H1 (cell line): ENCODE measurements around the gene TMEM150B. TPM values are rescaled to one million over a fixed set of nuclear protein-coding genes. Genes with fewer than 3 reads are reported as not detected.

ENCODE experiments used
- CTCF ChIA-PET: fragments of 300-600 bp; sonication (Branson Sonifier 250); formaldehyde crosslinking; loops from one replicate; lab custom pipeline; 2021; ENCODE audit not compliant: partially characterized antibody; lab: Charles Lee
- POLR2A ChIA-PET: fragments of 300-600 bp; sonication (Branson Sonifier 250); formaldehyde crosslinking; loops from one replicate; lab custom pipeline; 2021; ENCODE audit warnings: inconsistent platforms; ENCODE audit not compliant: partially characterized antibody; lab: Charles Lee
- DNase-seq, 2 experiments: peaks; one replicate each; pipeline versions ENCODE4 v3.0.0 to v3.0.0-alpha.2; 2010 to 2022; ENCODE audit warnings: low spot score in 2 of 2, low read depth in 1 of 2, mixed read lengths in 1 of 2
- FAIRE-seq: peaks from 2 replicates; lab custom pipeline; 2011; peaks lifted over from hg19 to GRCh38; lab: Jason Lieb, UNC
- H2AFZ ChIP-seq: 2 replicates; pipeline ENCODE4 v1.8.1; 2012; ENCODE audit warnings: low read length, inconsistent platforms
- H2AK5ac ChIP-seq: 2 replicates; pipeline ENCODE4 v1.6.1; 2013; ENCODE audit warnings: low read depth, low read length
- H2BK120ac ChIP-seq: replicated peaks from 2 replicates; pipeline ENCODE3; 2013; ENCODE audit warnings: low read depth, low read length, inconsistent platforms
- H2BK12ac ChIP-seq: 2 replicates; pipeline ENCODE4 v1.6.1; 2013; ENCODE audit warnings: low read depth, low read length
- H2BK15ac ChIP-seq: 2 replicates; pipeline ENCODE4 v1.6.1; 2013; ENCODE audit warnings: low read length
- H2BK20ac ChIP-seq: 2 replicates; pipeline ENCODE4 v1.6.1; 2013; ENCODE audit warnings: low read length
- H2BK5ac ChIP-seq: 2 replicates; pipeline ENCODE4 v1.6.1; 2013; ENCODE audit warnings: low read depth, low read length
- H3K14ac ChIP-seq: 2 replicates; pipeline ENCODE4 v1.6.1; 2013; ENCODE audit warnings: inconsistent platforms; ENCODE audit not compliant: insufficient read length
- H3K18ac ChIP-seq: 2 replicates; pipeline ENCODE4 v1.6.1; 2013; ENCODE audit warnings: low read length; ENCODE audit errors: extremely low read depth
- H3K23ac ChIP-seq: 2 replicates; pipeline ENCODE4 v1.6.1; 2013; ENCODE audit warnings: inconsistent platforms; ENCODE audit not compliant: insufficient read length
- H3K23me2 ChIP-seq: 2 replicates; pipeline ENCODE4 v1.6.1; 2013; ENCODE audit warnings: low read depth, low read length
- H3K27ac ChIP-seq: 2 replicates; pipeline ENCODE4 v1.6.1; 2011; ENCODE audit warnings: low read depth, low read length, inconsistent platforms
- H3K27me3 ChIP-seq, 4 experiments: replicated peaks in 1 of 4; 1 replicate in 1 of 4; 2 replicates in 3 of 4; pipeline versions ENCODE4 v1.6.1 to v1.8.1; 2011 to 2013; ENCODE audit warnings: low read length in 3 of 4, mild to moderate bottlenecking in 3 of 4, inconsistent platforms in 2 of 4, mixed read lengths in 2 of 4, moderate library complexity in 1 of 4; ENCODE audit not compliant: control insufficient read depth in 3 of 4, insufficient read depth in 3 of 4; ENCODE audit errors: extremely low read depth in 1 of 4
- H3K36me3 ChIP-seq, 4 experiments: 2 replicates each; pipeline versions ENCODE4 v1.6.1 to v1.8.1; 2011 to 2013; ENCODE audit warnings: mild to moderate bottlenecking in 4 of 4, low read length in 3 of 4, moderate library complexity in 2 of 4, control low read depth in 1 of 4, inconsistent platforms in 1 of 4; ENCODE audit not compliant: insufficient read depth in 4 of 4, control insufficient read depth in 2 of 4
- H3K4ac ChIP-seq: replicated peaks from 2 replicates; pipeline ENCODE3; 2013; ENCODE audit warnings: low read length, low read depth, mixed read lengths, inconsistent platforms; ENCODE audit not compliant: insufficient read length
- H3K4me1 ChIP-seq, 4 experiments: replicated peaks in 1 of 4; 1 replicate in 1 of 4; 2 replicates in 3 of 4; pipeline versions ENCODE4 v1.6.1 to v1.8.1; 2011 to 2013; ENCODE audit warnings: low read length in 3 of 4, inconsistent platforms in 2 of 4, mixed read lengths in 1 of 4; ENCODE audit not compliant: insufficient read depth in 4 of 4, control insufficient read depth in 3 of 4
- H3K4me2 ChIP-seq, 2 experiments: 2 replicates each; pipeline versions ENCODE4 v1.6.1 to v1.8.1; 2011 to 2013; ENCODE audit warnings: low read depth in 2 of 2, low read length in 2 of 2, control low read depth in 1 of 2, inconsistent platforms in 1 of 2, mild to moderate bottlenecking in 1 of 2; ENCODE audit not compliant: insufficient read depth in 1 of 2
- H3K4me3 ChIP-seq, 4 experiments: fragments of 200-600, 300-600 bp in 1 of 4; sonication (generic), shearing (Covaris generic), sonication (Bioruptor Twin) in 1 of 4; 2 replicates each; pipeline versions ENCODE4 v1.5.1 to v1.8.1; 2011 to 2016; ENCODE audit warnings: low read length in 4 of 4, low read depth in 3 of 4, control low read depth in 2 of 4, inconsistent platforms in 2 of 4, mild to moderate bottlenecking in 2 of 4, mixed read lengths in 1 of 4, moderate library complexity in 1 of 4; ENCODE audit not compliant: insufficient read depth in 2 of 4; ENCODE audit errors: extremely low read depth in 1 of 4
- H3K56ac ChIP-seq: replicated peaks from 2 replicates; pipeline ENCODE3; 2013; ENCODE audit warnings: low read depth, mild to moderate bottlenecking, mixed read lengths, low read length, inconsistent platforms; ENCODE audit not compliant: insufficient read length
- H3K79me1 ChIP-seq: 2 replicates; pipeline ENCODE4 v1.6.1; 2013; ENCODE audit warnings: low read depth, low read length, control low read depth
- H3K79me2 ChIP-seq, 2 experiments: 2 replicates each; pipeline versions ENCODE4 v1.6.1 to v1.8.1; 2012 to 2013; ENCODE audit warnings: low read length in 2 of 2, mild to moderate bottlenecking in 2 of 2, inconsistent platforms in 1 of 2; ENCODE audit not compliant: insufficient read depth in 2 of 2, control insufficient read depth in 1 of 2
- H3K9ac ChIP-seq, 4 experiments: replicated peaks in 1 of 4; 1 replicate in 1 of 4; 2 replicates in 3 of 4; pipeline versions ENCODE4 v1.6.1 to v1.8.1; 2011 to 2013; ENCODE audit warnings: low read depth in 3 of 4, low read length in 3 of 4, control low read depth in 2 of 4, mild to moderate bottlenecking in 2 of 4, moderate library complexity in 2 of 4, inconsistent platforms in 1 of 4; ENCODE audit errors: extremely low read depth in 1 of 4
- H3K9me3 ChIP-seq, 2 experiments: 2 replicates each; pipeline versions ENCODE4 v1.6.1 to v1.8.1; 2012 to 2013; ENCODE audit warnings: mild to moderate bottlenecking in 2 of 2, moderate library complexity in 2 of 2, control low read depth in 1 of 2, inconsistent platforms in 1 of 2, low read depth in 1 of 2, low read length in 1 of 2, mixed read lengths in 1 of 2; ENCODE audit not compliant: insufficient read depth in 2 of 2
- H4K20me1 ChIP-seq, 2 experiments: replicated peaks in 1 of 2; 2 replicates each; pipeline versions ENCODE3 to v1.8.1; 2011 to 2013; ENCODE audit warnings: inconsistent platforms in 2 of 2, low read length in 2 of 2, mild to moderate bottlenecking in 1 of 2; ENCODE audit not compliant: insufficient read depth in 2 of 2, control insufficient read depth in 1 of 2
- H4K5ac ChIP-seq: 2 replicates; pipeline ENCODE4 v1.6.1; 2013; ENCODE audit warnings: low read length, low read depth, mixed read lengths, inconsistent platforms; ENCODE audit not compliant: insufficient read length
- H4K8ac ChIP-seq: 2 replicates; pipeline ENCODE4 v1.8.0; 2013; ENCODE audit warnings: mild to moderate bottlenecking, moderate library complexity, low read length, inconsistent platforms; ENCODE audit not compliant: insufficient read depth; ENCODE audit errors: extremely low read depth
- H4K91ac ChIP-seq: replicated peaks from 2 replicates; pipeline ENCODE3; 2013; ENCODE audit warnings: low read length, mixed read lengths, inconsistent platforms; ENCODE audit not compliant: insufficient read length
- CREB1 ChIP-seq: IDR thresholded peaks from 2 replicates; pipeline ENCODE4 v1.6.1; 2012; ENCODE audit warnings: inconsistent platforms
- GABPA ChIP-seq: IDR thresholded peaks from 2 replicates; pipeline ENCODE4 v1.6.1; 2011; ENCODE audit warnings: mild to moderate bottlenecking, low read length, moderate library complexity, borderline replicate concordance; ENCODE audit not compliant: insufficient read depth
- JUN ChIP-seq: IDR thresholded peaks from 2 replicates; pipeline ENCODE4 v1.6.1; 2011; ENCODE audit warnings: low read depth, mild to moderate bottlenecking, improper control_type of control experiment, low read length
- MAFK ChIP-seq: IDR thresholded peaks from 2 replicates; pipeline ENCODE4 v1.6.1; 2012; ENCODE audit warnings: low read depth, mild to moderate bottlenecking, improper control_type of control experiment, low read length
- NANOG ChIP-seq: IDR thresholded peaks from 2 replicates; pipeline ENCODE4 v1.6.1; 2011; ENCODE audit warnings: low read length, low read depth, mild to moderate bottlenecking, inconsistent platforms; ENCODE audit not compliant: insufficient read depth, poor library complexity, severe bottlenecking
- NRF1 ChIP-seq: IDR thresholded peaks from 2 replicates; pipeline ENCODE4 v1.6.1; 2011; ENCODE audit warnings: mild to moderate bottlenecking, low read depth, low read length, improper control_type of control experiment
- RBBP5 ChIP-seq: IDR thresholded peaks from 2 replicates; pipeline ENCODE4 v1.7.1; 2012; ENCODE audit warnings: low read depth, mild to moderate bottlenecking, inconsistent platforms, low read length, moderate library complexity, borderline replicate concordance
- RXRA ChIP-seq: IDR thresholded peaks from 2 replicates; pipeline ENCODE4 v1.6.1; 2011; ENCODE audit warnings: low read depth, mild to moderate bottlenecking, low read length, moderate library complexity; ENCODE audit not compliant: insufficient read depth
- SIX5 ChIP-seq: IDR thresholded peaks from 2 replicates; pipeline ENCODE4 v1.6.1; 2011; ENCODE audit warnings: mild to moderate bottlenecking, low read depth, low read length
- WGBS, 2 experiments: shearing (Covaris generic) in 1 of 2; methylation state at CpG; one replicate each; pipeline versions ENCODE4 v1.1.6 to v1.1.7; 2013 to 2015; ENCODE audit warnings: low lambda C conversion rate in 2 of 2, mixed read lengths in 2 of 2, inconsistent platforms in 1 of 2, low coverage in 1 of 2, missing lambda C conversion rate in 1 of 2; ENCODE audit not compliant: insufficient replicate concordance in 2 of 2, insufficient coverage in 1 of 2, insufficient read length in 1 of 2; ENCODE audit errors: extremely low coverage in 1 of 2, missing lambda C conversion rate in 1 of 2; 5-methylcytosine and 5-hydroxymethylcytosine counted together
- polyA plus RNA-seq, 7 experiments: library from polyadenylated mRNA; depleted of rRNA in 3 of 7; stranded (reverse) in 5 of 7; unstranded in 2 of 7; fragments of >200 nt in 5 of 7; fragments of 200-250 nt in 2 of 7; gene quantifications; 1 replicate in 5 of 7; 2 replicates in 1 of 7; 4 replicates in 1 of 7; pipeline versions ENCODE4 v1.2.1 to v1.2.3, GENCODE V29; 2011 to 2013; ENCODE audit warnings: missing spikeins in 2 of 7, mixed read lengths in 2 of 7
- total RNA-seq: library from RNA; stranded (reverse); fragmentation: NEBNext Ultra II Directional; extraction: Animal tissue kit (Norgen Biotek cat#: 25700); gene quantifications from 2 replicates; pipeline ENCODE4 v1.2.1, GENCODE V29; 2021
- TF ChIP-seq, protein P1 (sequence below): IDR thresholded peaks from 2 replicates; pipeline ENCODE4 v1.6.1; 2012; ENCODE audit warnings: low read length, inconsistent platforms
- TF ChIP-seq, protein P2 (sequence below): IDR thresholded peaks from 2 replicates; pipeline ENCODE4 v1.6.1; 2011; ENCODE audit warnings: low read depth, mild to moderate bottlenecking, low read length; ENCODE audit not compliant: insufficient read depth

TMEM150B gene
- total and polyA plus RNA-seq, 2 of the 8 experiments (the other 6 are each of a cell fraction or from before 2014, with no cell fraction given): 0.41 to 0.91 TPM

DNA sequence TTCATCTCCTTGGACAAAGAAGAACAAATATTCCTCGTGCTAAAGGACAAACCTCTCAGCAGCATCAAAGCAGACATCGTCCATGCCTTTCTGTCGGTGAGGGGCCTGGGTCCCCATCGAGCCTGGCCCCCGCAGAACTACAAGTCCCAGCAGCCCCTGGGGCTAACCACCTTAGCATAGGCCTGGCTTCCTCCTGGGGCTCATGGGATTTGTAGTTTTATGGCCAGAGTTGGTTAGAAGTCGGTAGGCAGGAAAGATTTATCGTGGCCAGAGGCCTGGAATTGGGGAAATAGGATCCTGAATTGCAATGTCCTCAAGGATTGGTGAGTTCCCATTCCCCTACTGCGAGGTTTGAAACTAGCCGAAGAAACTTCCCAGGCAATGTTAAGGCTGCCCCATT is 19.6 kb downstream of the TMEM150B start:
- Histone ChIP-seq H3K9ac (no peak overlapping the region), H3K79me2 (no peaks in the 10 kb centered on the region), H3K4me2 (no peak overlapping the region), H2AK5ac (no peak overlapping the region), H3K36me3 (peaks cover 21 to 56% (median 42%) of the 10 kb centered on the region in 4 experiments), H2AFZ (no peak overlapping the region), H2BK5ac (no peak overlapping the region), H3K4me3 (no peak overlapping the region), H3K4me1 (peaks cover 0 to 8% (median 3%) of the 10 kb centered on the region in 4 experiments; a peak in 3 of 7 replicates), H2BK12ac (0 out of 2 replicates have a peak overlapping the region, but pooled peaks have one; percentile 2), H3K27ac (no peak overlapping the region), H4K5ac (no peak overlapping the region), H4K91ac (no peak overlapping the region), H2BK15ac (0 out of 2 replicates have a peak overlapping the region, but pooled peaks have one; percentile 8), H3K27me3 (no peaks in the 10 kb centered on the region), H2BK120ac (no peak overlapping the region), H3K18ac (no peak overlapping the region), H3K9me3 (no peaks in the 10 kb centered on the region), H4K8ac (no peak overlapping the region), H3K23me2 (peaks cover 2% of the 10 kb centered on the region; the same call in 1 of the 2 replicates), H3K23ac (no peak overlapping the region), H3K79me1 (no peaks in the 10 kb centered on the region; the same call in 1 of the 2 replicates), H3K4ac (no peak overlapping the region), H2BK20ac (no peak overlapping the region), H3K14ac (no peak overlapping the region), H4K20me1 (peaks cover 0 to 5% of the 10 kb centered on the region in 2 experiments), H3K56ac (no peak overlapping the region)
- FAIRE-seq (no peak), DNase-seq (peak in 1 of 2 experiments; percentile 79)
- CTCF ChIA-PET: interaction anchor here (0.6 to 1.3 kb wide), 4 partner anchors 11 to 286 kb away, joined by 3 to 5 read pairs (median 3); no protein-coding TSS in a partner anchor
- POLR2A ChIA-PET: interaction anchor here (0.5 to 1.8 kb wide), 15 partner anchors 9 to 102 kb away, joined by 3 to 6 read pairs (median 4); partner anchors contain the start of genes HSPBP1, KMT5C, TMEM238 and UBE2S
- 88% methylated on average over 9 of the region's 9 CpGs; no CpG with 5 or more reads in 1 of the 2 experiments for WGBS, 2 experiments
- TF ChIP-seq, protein P1, sequence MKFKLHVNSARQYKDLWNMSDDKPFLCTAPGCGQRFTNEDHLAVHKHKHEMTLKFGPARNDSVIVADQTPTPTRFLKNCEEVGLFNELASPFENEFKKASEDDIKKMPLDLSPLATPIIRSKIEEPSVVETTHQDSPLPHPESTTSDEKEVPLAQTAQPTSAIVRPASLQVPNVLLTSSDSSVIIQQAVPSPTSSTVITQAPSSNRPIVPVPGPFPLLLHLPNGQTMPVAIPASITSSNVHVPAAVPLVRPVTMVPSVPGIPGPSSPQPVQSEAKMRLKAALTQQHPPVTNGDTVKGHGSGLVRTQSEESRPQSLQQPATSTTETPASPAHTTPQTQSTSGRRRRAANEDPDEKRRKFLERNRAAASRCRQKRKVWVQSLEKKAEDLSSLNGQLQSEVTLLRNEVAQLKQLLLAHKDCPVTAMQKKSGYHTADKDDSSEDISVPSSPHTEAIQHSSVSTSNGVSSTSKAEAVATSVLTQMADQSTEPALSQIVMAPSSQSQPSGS: no peak
- TF ChIP-seq MAFK: no peak
- no peak for TF ChIP-seq GABPA
- TF ChIP-seq CREB1: 0 out of 2 replicates have a peak, but pooled peaks have one; percentile 31
- TF ChIP-seq NRF1: no peak
- TF ChIP-seq RXRA: no peak
- TF ChIP-seq, protein P2, sequence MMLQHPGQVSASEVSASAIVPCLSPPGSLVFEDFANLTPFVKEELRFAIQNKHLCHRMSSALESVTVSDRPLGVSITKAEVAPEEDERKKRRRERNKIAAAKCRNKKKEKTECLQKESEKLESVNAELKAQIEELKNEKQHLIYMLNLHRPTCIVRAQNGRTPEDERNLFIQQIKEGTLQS: peak; percentile 55; the same call in 1 of the 2 replicates
- peak; percentile 98 for TF ChIP-seq SIX5
- TF ChIP-seq RBBP5: no peak
- no peak for TF ChIP-seq NANOG
- TF ChIP-seq JUN: no peak
